Measurements from ENCODE around the gene KAZN.

KAZN gene

DNA sequence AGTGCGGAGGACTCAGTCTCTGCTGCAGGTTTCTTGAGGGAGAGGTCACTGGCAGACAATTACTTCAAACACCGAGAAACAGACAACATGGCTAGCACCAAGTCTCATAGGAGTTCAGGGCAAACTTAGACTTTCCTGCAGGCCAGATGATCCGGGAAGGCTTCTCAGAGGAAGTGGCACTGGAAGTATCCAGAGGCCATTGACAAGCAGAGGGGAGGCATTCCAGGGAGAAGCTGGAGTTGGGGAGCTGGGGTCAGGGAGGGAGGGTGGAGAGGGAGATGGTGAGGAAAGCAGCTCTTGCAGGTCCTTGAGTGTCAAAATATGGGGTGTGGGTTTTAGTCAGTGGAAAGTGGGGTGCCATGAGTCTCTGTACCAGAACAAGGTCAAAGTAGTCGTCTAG is 147.9 kb downstream of the KAZN start:
- no peak for DNase-seq

DNA sequence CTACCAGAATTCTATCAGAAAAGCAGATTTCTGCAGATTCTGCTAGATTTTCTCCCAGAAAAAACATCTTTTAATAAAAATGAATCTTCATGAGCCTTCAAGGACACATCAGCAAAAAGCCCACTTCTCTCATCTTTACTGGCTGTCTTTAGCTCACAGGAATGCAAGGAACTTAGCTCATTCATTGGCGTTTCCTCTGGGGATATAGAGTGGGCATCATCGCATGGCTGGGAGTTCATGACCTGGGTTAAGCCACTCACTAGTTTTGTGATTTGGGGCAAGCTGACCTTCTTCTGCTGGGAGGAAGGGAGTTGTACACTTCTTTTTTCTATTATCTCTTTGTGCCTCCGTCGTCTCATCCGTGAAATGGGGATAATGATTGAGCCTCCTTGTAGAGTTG is 149.7 kb downstream of the KAZN start:
- DNase-seq = no peak

DNA sequence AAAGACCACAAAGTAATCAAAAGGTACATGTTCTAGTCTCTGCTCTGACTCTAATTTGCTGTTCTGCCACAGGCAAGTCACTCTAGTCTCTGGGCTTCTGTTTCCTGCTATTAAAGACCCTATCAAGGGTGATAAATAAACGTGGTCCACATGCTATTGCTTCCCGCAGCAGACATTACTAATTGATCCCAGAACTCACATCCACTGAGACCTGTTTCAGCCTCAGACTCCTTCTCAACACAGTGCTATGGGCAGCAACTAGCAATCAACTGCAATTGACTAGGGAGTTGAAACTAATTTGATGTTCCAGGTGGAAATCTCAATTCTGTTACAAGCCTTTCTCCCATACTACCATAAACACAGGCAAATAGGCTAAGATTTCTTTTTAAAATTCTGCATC is 150.5 kb downstream of the KAZN start:
- DNase-seq = no peak

DNA sequence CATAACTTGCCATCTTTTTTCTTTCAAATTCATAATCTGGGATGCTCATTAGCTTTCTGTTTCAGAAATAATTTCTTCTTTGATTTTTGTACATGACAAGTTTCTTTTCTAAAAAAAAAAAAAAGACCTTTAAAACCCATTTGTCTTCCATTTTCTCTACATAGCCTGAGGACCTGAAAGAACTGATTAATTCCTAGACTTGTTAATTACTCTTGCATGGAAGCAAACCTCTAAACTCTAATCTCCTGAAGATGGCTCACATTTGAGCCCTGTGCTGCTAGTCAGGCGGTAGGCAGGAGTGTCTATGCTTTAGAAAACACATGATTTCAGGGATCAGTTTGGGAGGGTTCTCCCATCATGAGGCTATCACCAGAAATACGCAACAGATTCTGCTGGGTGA is 152.0 kb downstream of the KAZN start:
- DNase-seq = no peak

DNA sequence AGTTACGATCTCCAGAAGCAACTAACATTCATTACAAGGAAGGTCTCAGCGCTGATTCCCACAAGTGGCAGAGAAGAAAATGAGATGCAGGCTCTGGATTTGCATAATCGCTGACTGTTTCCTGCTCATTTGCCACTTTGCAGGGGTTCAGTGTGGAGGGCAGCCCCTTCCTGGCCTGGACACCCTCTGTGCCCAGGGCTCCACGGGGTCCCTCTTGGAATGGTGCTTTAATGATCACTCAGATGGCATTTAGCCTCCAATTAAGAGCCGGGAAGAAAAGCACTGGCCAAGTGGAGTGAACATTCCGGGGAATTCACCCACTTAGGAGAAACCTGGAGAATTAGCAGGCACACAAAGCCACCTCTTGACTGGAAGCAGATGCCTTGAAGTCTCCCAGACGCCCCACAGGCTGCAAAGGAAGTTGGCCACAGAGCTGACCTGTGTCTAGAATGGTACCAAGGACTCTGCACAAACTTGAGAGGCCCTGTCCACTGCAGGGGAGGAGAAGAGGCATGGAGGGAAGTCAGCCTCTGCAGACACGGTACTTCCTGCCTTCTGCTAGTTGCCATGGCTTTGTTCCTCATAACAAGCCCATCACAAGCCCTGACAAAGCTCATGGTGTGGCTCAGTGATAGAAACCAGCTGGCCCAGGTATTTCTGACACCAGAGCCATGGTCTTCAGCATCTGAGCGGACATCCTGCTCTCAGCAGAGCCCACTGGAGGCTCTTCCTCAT is 157.2 kb downstream of the KAZN start:
- DNase-seq = peak; percentile 50

DNA sequence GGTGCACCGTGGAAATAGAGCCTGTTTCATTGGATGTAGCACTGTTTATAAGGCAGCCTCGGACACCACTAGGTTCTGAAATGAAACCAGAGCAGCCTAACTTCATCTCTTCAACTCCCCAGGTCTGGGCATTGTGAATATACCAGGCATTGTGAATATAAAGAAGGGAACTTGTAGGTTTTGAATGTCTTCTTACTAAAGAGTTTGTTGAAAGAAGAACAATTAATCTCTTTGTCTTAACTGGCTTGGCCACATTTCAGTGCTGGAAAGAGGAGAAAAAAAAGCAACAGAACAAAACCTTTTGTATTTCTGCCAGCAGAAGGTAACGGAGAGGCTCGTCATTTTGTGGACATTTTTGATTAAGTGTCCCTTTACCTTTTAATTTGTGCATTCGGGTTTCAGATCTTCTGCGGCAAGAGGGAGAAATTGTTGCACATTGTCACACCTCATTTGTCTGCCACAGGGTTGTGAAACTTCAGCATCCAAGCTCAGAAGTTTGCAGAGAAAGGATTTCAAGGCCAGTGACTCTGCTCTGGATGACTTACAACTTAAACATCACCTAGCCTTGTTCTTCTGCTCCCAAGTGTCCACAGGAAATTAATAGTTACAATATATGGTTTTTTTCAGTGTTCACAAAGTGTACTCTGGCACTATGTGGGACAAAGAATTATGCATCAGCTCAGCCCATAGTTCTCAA is 158.3 kb downstream of the KAZN start:
- DNase-seq = no peak

DNA sequence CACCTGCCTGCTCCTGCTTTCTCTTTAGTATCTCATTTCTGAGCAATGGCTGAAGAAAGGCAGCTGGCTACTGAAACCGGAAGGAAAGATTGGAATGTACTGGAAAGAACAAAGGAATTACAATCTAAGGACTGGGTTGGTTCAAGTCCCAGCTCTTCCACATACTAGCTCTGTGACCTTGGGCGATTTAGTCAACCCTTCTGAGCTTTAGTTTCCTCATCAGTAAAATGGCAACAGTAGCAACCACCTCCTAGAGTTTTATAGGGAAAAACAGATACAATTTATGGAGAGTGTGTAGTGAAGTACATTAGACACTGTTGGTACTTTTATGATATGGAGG is 158.8 kb downstream of the KAZN start:
- DNase-seq = no peak

DNA sequence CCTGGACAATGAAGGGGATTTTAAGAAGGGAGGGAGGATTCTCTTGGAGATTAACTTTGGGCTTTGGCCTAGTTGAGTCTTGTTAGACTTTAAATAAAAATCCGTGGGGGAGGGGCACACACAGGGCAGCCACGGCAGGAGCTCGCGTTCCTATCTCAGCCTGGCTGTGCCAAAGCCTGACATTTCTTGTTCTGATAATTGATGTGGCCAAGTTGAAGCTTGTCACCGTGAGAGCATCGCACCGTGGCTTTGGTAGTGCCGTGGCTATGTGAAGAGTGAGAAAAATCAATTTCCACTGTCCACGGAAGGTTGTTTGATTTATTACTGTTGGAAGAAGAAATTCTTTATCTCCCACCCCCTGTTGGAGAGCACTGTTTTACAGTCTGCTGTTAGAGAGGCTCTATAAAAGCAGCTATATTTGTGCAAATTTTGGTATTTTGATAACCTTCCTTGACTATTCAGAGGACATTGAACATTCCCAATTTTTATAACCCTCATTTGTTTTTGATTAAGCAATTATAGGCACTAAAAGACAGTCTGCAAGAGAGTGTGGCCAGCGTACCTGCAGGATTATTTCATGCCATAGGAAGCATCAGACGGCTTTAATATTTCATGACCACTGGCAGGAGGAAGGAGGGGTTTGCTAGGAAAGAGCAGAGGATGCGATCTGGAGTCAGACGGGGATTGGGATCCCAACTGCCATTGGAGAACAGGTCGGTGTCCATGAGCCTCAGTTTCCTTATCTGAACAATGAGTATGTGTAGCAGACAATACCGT is 160.7 kb downstream of the KAZN start:
- DNase-seq = no peak

DNA sequence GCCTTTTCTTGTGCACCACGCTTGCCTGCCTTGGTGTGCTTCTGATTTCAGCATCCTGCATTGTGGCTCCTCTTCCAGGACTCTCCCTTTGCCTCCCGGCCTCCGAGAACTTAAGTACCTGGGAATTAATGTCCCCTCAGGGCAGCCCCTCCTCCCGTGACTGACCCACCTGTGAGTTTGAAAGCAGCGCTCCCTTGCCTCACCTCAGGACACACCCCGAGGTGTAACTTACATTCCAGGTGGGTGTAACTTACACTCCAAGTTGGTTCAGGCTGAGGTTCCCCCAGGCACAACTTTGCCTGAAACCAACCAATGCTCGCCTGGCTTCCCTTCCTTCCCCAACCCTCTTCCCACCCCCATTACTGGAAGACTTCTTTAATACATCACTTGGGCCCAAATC is 161.4 kb downstream of the KAZN start:
- DNase-seq = no peak

DNA sequence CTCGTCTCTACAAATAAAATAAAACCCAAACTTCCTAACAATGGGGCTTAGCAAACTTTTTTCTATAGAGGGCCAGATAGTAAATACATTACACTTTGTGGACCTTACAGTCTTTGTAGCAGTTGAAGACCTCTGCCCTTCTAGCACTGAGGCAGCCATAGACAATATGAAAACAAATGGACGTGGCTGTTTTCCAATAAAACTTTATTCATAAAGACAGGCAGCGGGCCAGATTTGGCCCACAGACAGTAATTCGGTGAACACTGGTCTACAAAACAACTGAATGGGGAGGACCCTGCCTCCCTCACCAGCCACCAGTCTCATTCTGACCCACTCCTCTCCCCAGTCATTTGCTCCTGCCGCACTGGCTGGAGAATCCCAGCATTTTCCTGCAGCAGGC is 162.3 kb downstream of the KAZN start:
- no peak for DNase-seq

DNA sequence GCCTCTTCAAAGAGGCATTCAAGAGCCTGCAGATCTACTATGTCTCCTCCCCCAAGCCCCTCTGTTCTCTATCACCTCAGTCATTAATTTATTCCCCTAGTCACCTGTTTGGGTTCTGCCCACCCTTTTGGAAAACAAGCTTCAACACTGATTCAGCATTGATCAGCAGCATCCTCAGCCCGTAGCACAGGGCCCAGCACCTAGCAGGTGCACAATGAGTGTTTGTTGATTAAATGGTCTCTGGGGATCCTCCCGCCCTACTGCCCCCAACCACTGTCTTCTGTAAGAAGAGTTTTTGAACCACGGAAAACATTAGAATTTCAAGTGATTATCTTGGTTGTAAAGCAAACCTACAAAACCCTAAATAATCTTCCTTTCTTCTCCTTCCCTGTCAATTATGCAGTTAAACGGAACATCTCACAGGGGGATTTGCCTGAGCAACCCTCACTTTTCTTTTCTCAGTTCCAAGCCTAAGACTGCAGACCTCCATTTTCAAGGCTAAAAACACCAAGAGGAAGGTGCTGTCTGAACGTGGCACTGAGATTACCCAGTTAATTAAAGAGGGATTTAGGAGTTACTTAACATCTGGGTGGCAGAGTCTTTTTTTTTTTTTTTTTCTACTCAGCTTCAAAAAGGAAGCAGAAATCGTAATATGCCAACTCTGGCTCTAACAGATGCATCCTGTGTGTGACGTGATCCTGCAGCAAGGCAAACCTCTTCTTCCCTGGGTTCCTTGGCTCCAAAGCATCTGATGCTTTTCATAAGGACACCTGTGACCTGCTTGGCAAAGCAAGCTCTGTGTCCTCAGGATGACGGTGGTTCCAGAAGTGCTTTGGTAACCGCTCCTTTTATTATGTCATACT is 163.0 kb downstream of the KAZN start:
- no peak for DNase-seq

DNA sequence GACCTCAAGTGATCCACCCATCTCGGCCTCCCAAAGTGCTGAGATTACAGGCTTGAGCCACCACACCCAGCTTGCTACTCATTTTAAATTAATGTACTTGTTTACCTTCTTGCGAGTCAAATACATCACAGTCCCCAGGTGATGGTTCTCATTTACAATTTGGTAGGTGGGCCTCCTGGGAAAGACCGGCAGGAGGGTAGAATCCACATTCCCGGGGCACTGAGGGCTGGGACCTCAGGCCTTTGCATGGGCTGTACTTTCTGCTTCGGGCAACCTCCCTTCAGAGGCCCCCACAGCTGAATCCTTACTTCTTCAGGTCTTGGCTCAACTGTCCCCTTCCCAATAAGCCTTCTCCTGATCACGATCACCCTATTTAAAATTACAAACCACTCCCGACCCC is 165.5 kb downstream of the KAZN start:
- no peak for DNase-seq

DNA sequence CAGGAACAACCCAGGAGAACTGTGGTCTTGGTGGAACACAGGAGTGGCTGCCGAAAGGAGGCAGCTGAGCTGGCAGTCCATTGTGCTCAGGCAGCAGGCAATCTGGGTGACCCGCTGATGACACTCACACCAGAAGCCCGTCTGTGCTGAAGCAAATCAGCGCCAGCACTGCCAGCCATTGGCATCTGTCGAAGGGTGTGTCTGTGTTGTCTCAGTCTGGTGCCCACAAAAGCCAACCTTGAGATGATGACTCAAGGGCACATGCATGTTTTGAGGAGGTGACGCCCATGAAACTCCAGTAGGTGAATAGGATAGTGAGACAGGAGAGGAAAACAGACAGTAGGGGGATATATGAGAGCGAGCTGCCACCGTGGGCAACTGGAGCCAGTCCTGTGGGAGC is 167.3 kb downstream of the KAZN start:
- DNase-seq = no peak

DNA sequence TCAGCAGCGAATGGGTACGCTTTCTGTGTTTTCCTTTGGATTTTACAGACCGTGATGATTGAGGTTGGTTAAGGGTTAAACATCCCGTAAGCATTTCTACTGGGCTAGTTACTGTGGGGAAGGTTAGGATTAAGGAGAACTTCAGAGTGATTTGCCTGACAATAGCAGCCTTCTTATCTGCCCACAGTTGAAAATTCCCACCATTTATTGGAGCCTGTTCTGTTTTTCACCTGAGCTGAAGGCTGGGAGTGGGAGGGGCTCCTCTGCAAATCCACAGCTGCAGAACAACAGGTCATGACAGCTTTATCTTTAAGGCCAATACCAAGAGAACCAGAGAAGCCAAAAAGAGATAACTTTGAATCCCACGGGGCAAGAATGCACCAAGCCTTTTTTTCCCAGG is 168.6 kb downstream of the KAZN start:
- DNase-seq = no peak

DNA sequence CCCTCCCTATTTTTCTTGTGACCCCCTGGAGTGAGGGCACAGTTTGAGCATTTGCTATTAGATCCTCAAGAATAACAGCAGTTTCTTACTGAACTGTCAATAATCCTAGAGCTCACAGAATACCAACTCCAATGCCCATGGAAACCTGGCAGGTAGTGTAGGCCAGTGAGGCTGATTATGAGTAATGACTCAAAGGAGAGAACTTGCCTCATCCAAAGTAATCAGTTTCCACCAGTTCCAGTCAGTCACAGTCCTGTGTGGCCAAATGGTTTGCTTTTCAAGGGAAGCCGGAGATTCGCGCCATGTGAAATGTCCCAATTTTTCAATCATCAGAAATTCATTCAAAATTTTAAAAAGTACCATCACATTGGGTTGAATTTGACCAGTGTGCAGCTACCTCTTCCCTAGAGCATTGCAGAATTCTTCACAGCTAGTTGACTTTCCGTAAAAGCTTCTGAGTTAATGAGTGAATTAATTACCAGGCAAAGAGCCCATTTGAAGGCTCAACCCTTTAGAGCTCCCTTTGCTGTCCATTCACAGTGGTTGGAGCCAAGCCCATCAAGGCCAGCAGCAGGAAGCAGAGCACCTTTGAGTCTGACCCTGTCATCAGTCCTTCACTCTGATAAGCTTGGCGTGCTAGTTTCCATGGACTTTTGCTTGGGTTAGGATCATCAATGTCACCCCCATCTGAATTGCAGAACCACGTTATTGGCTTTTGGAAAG is 170.3 kb downstream of the KAZN start:
- no peak for DNase-seq

DNA sequence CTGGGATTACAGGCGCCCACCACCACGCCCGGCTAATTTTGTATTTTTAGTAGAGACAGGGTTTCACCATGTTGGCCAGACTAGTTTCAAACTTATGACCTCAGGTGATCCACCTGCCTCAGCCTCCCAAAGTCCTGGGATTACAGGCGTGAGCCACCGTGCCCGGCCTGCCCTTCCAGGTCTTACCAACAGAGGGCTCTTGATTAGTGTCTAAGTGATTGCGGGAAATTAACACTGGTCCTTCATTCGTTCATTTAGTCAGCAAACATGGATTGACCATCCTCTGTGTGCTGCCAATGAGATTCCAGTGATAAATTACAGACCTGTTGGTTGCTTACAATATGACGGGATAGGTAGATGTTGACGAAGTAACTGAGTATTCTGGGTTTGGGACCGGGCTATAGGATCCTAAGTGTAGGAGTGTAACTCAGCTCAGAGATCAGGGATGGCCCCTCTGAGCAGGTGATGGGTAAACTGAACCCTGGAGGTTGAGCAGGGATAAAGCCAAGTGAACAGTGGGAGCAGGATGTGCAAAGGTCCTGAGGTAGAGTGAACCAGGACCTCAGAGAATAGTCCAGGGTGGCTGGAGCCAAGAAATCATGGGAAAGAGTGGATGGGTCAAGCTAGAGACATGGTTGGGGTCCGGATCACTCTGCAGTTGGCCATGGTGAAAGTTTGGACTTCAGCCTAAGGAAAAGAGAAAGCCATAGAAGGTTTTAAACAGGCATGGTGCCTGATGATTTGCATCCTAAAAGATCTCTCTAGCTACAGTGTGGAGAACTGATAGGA is 171.2 kb downstream of the KAZN start:
- no peak for DNase-seq

DNA sequence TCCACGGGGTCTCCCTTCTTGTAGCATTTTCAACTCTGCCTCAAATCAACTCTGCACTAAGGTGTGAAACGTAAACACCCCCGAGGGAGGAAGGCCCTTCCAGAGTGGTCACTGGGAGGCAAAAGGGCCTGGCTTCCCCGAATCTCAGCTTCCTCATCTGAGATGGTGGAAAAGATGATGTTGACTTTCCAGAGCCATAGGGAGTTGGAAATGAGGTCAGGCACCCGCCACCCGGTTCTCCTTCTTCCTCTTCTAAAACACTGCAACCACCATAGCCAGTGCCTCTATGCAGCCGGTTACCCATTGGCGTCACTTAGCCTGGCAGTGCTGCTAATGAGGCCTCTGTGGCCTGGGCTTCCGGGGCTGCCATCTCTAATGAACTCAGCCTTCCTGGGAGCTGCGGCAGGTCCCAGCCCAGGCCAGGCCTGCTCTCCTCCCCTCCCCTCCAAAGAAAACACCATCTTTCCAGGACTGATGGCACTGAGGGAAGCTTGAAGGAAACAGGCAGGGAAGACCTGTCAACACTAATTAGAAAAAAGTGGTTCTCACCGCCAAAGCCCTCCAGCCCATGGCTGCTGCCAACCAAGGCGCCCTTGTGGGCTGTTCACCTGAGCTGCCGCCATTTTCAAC is 175.0 kb downstream of the KAZN start:
- peak; percentile 52 for DNase-seq

DNA sequence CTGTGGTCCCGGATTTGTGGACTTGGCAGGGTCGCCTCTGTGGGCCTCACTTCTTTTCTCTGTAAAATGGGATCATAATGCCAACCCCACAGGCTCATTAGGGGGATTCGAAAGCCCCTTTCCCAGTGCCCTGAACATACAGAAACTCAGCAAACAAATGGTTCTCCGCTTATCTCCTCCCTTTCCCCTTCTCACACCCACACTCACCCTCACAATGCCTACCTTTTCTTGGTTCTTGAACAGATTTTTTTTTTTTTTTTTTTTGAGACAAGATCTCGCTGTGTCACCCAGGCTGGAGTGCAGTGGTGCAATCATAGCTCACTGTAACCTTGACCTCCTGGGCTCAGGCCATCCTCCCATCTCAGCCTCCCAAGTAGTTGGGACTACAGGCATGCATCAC is 175.7 kb downstream of the KAZN start:
- DNase-seq = no peak

DNA sequence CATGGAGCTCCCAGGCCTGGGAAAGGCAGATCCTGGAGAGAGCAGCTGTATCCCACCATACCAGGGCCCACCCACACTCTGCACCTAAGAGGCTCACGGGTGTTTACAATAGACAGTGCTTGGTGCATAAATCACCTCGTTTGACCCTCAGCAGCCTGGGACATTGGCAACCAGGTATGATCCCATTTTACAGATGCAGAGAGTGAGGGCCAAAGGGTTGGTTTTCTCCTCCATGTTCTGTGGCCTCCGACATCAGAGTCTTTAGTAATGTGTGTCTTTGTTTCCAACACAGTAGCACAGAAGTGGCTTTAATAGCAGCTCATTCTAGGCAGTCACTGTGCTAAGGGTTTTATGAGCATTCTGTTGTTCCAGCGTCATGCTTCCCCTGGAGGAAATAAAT is 176.5 kb downstream of the KAZN start:
- DNase-seq = no peak

DNA sequence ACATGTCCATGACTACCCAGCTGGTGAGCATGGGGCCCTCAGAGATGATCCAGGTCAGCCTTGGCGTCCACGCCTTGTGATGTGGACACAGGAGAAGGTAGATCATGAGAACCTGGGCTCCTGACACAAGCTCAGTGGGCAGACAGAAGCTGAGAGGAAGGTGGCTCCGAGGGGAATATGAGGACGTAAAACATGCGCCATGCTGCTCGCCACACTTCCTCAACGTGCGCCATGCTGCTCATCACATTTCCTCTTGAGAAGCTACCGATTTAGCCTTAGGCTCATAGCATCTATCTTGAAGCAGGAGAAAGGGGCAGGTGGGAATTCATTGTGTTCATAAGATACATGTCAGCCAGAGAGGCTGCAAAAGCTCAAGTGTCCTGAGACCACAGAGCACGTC is 176.9 kb downstream of the KAZN start:
- no peak for DNase-seq
